Left renal pelvis (tissue), 4 donors: Measurements from ENCODE around the gene PPT1. TPM values are rescaled to one million over a fixed set of nuclear protein-coding genes. Genes with fewer than 3 reads are reported as not detected.

Source experiments
- DNase-seq, 4 donors: peaks; one replicate each; pipeline ENCODE4 v3.0.0-alpha.2; 2013; ENCODE audit warnings: low read depth in 4 of 4, low spot score in 3 of 4
- polyA plus RNA-seq, 4 donors: library from polyadenylated mRNA; unstranded; fragments of 120-200 nt; gene quantifications; one replicate each; pipeline ENCODE4 v1.2.1, GENCODE V29; 2013; ENCODE audit not compliant: insufficient read length in 4 of 4

Gene PPT1
- polyA plus RNA-seq, 4 donors = 100 to 131 (median 124) TPM

DNA sequence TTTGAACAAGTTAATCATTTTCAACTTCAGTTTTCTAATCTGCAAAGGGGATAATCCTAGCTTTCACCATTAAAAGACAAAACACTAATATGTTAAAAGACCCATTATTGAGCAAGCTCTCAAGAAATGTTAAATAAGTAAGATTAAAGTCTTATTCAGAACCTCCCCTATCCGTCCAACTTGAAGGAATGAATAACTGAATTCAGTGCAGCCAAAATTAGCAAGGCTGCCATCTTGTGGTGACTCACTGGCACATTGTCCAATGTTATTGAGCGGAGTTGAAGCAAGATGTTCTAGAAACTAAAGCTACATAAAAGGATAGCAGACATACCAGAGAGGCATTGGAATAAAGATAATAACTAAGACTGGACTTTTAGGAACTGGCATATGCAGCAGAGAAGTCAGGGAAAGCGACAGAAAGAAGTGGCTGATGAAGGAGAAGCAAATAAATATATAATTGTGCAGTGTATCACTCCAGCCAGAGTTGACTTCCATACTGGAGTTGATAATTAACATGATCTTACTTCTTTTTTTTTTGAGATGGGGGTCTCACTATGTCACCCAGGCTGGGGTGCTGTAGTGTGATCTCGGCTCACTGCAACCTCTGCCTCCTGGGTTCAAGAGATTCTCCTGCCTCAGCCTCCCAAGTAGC lies 64.7 kb downstream of the PPT1 start:
- DNase-seq = no peak

DNA sequence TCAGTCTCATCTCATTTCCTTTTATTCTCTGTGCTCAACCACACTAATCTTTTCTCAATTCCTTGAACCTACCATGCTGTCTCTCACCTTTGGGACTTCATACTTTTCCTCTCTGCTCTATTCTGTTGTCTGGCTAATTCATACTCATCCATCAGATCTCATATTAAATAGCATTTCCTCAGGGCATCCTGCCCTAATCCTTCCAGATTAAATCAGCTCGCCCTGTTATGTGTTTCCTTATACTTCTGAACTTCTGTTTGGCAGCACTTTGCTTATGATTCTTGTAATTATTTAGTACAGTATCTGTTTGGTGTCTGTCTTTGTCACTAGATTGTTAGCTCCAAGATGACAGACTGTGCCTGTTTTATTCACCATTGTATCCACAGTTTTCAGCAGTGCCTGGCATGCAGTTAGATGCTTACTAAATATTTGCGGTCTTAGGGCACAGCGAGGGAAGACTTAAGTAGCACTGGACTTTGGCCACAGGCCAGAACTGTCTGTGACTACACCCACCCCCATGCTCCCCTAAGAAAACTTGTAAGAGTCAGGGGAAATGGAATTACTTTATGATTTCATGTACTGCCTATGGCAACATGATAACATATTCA lies 66.4 kb downstream of the PPT1 start:
- no peak for DNase-seq

DNA sequence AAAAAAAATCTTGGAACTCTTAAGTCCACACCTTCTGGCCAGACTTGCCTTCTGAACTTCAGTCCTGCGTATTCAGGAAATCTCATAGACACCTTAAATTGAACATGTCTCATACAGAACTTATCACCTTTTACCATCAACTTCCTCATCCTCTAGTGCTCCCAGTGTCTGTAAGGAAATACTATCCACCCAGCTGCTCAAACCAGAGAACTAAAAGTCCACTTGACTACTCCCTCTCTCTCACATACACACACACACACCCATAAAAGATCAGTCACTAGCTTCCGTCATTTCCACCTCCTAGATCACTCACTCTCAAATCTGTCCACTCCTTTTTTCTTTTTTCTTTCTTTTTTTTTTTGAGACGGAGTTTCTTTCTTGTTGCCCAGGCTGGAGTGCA lies 67.4 kb downstream of the PPT1 start:
- no peak for DNase-seq

DNA sequence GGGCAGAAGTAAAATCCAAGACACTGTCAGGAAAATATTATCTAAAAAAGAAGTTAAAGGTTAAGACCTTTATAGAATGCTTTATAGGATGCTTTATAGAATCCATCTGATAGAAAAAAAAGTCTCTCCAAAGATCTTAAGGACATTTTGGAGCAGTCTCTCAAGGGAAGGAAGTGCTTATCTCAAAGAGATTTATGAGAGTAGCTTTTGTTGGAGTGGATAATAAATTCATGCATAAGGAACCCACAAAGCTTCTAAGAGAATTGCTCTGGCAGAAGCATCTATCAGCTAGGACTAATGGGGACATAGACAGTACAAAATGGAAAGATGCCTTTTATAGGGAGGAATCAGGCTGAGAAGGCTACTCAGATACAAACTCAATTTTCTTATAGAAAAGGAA lies 69.4 kb downstream of the PPT1 start:
- no peak for DNase-seq

DNA sequence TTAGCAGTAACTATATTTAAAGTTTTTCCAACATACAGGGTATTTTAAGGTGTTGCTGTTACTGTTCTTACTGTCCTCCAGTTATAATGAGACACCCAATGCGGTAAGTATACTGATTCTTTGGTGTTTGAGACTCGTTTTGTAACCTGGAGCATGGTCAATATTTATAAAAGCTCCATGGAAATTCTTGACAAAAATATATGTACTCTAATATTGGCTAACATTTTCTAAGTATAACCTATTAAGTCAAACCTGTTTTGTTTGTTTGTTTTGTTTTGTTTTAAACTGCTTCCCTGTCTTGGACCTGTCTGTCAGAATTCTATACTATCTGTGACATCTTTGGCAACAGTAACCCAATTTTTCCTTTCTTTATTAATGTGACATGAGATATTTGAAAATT lies 72.4 kb downstream of the PPT1 start:
- DNase-seq = no peak

DNA sequence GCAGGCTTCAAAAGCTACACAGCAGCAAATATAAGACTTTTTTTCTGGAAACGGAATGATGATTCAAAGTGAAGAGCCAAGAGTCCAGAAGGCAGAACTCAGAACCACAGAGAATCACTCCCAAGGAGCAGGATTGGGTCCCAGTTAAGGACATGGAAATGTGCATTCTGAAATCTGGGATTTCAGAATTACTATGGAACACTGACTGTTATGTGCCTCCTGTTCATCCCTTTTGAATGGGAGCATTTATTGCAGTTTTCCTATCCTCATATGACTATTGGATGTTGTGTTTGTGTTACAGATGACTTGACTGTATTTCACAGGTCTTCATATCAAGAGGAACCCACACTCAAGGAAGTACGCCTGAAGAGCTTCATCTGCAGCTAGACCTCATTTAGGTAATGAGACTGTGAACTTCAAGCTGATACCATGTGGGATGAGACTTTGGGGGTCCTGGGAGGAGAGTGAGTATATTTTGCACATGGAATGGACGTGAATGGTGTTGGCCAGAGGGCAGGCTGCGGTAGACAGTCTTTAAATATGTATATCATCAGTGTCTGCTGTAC lies 73.6 kb downstream of the PPT1 start:
- DNase-seq = no peak

Other genes with a start within 250 kb of the PPT1 start
- 10 to 100 TPM; 19.1 to 43.4 (median 41.7) TPM for gene TRIT1, start 213.7 kb downstream of the PPT1 start, polyA plus RNA-seq
- 10 to 100 TPM in 2 of 4 donors, 1 to 10 TPM in 2; 1.6 to 12.5 (median 8.6) TPM for gene MYCL, start 195.3 kb downstream of the PPT1 start, polyA plus RNA-seq
- gene MFSD2A, start 142.1 kb downstream of the PPT1 start, polyA plus RNA-seq = 1 to 10 TPM in 3 of 4 donors, under 1 TPM in 1; 0.37 to 4.1 (median 2.7) TPM
- 100 to 1,000 TPM; 144 to 199 (median 182) TPM for gene CAP1, start 56.5 kb downstream of the PPT1 start, polyA plus RNA-seq
- 10 to 100 TPM; 20.1 to 26.8 (median 24.7) TPM for gene RLF, start 64.1 kb upstream of the PPT1 start, polyA plus RNA-seq
- gene TMCO2, start 150.7 kb upstream of the PPT1 start, polyA plus RNA-seq = not detected
- gene ZMPSTE24, start 161.0 kb upstream of the PPT1 start, polyA plus RNA-seq = 10 to 100 TPM; 48.7 to 74.8 (median 60.7) TPM
- gene COL9A2, start 220.0 kb upstream of the PPT1 start, polyA plus RNA-seq = 10 to 100 TPM; 10.7 to 35.6 (median 21.0) TPM